Transverse colon (tissue), 4 donors: ENCODE results near the gene TMEM19. TPM values are rescaled to one million over a fixed set of nuclear protein-coding genes. Genes with fewer than 3 reads are reported as not detected.

Source experiments
- DNase-seq: peaks from one replicate; pipeline ENCODE4 v3.0.0-alpha.2; 2019
- H3K27ac ChIP-seq, 4 donors: fragments of 200-600 bp; sonication (generic); 2 replicates each; pipeline ENCODE4 v1.5.1; 2016 to 2018; ENCODE audit warnings: inconsistent platforms in 4 of 4
- H3K27me3 ChIP-seq: fragments of 200-600 bp; sonication (generic); 2 replicates; pipeline ENCODE4 v1.5.1; 2017; ENCODE audit warnings: inconsistent platforms
- H3K36me3 ChIP-seq, 4 donors: fragments of 200-600 bp; sonication (generic); 2 replicates each; pipeline ENCODE4 v1.5.1; 2017 to 2019; ENCODE audit warnings: inconsistent platforms in 4 of 4
- H3K4me1 ChIP-seq, 4 donors: fragments of 200-600 bp; sonication (generic); 2 replicates each; pipeline ENCODE4 v1.5.1; 2017 to 2020; ENCODE audit warnings: inconsistent platforms in 4 of 4
- H3K4me3 ChIP-seq, 4 donors: fragments of 200-600 bp; sonication (generic); 1 replicate in 1 of 4; 2 replicates in 3 of 4; pipeline versions ENCODE4 v1.5.1 to v1.6.1; 2017 to 2019; ENCODE audit warnings: inconsistent platforms in 4 of 4
- H3K9me3 ChIP-seq, 2 donors: fragments of 200-600 bp; sonication (generic); 2 replicates each; pipeline ENCODE4 v1.5.1; 2017 to 2019; ENCODE audit warnings: inconsistent platforms in 2 of 2
- CTCF ChIP-seq, 5 experiments: fragments of 200-600 bp in 3 of 5; fragments of 450-650 bp in 2 of 5; sonication (generic) in 3 of 5; IDR thresholded peaks; 1 replicate in 2 of 5; 2 replicates in 3 of 5; pipeline ENCODE4 v1.5.1; 2016 to 2017; ENCODE audit warnings: antibody characterized with exemption in 5 of 5, inconsistent platforms in 3 of 5, mild to moderate bottlenecking in 2 of 5, moderate library complexity in 1 of 5
- EP300 ChIP-seq: sonication (generic); formaldehyde crosslinking; IDR thresholded peaks from one replicate; pipeline ENCODE4 v1.6.1; 2017; ENCODE audit warnings: antibody characterized with exemption, low read depth
- POLR2A ChIP-seq: fragments of 450-650 bp; IDR thresholded peaks from one replicate; pipeline ENCODE4 v1.6.1; 2016; ENCODE audit warnings: antibody characterized with exemption, mild to moderate bottlenecking, moderate library complexity
- POLR2AphosphoS5 ChIP-seq, 3 donors: sonication (generic); formaldehyde crosslinking; IDR thresholded peaks; one replicate each; pipeline ENCODE4 v1.6.1; 2016; ENCODE audit warnings: antibody characterized with exemption in 3 of 3
- WGBS, 2 donors: methylation state at CpG; one replicate each; pipeline ENCODE4 v1.1.5; 2018; ENCODE audit warnings: low coverage in 1 of 2; 5-methylcytosine and 5-hydroxymethylcytosine counted together
- in situ Hi-C, 4 donors: fragments of 200-750 bp; cut with MboI; loops; one replicate each; pipeline versions ENCODE4 v1.15.0 to v1.15.1; 2017; ENCODE audit warnings: low sequenced_read_pairs in 3 of 4, low pct_ligation_motif_present in 1 of 4, low pct_unique_long_range_greater_than_20kb in 1 of 4
- intact Hi-C: fragments of 100-400 bp; cut with DNase I; formaldehyde crosslinking; loops from one replicate; pipeline ENCODE4 v1.15.1; 2023; ENCODE audit warnings: low total_unique reads
- total RNA-seq, 4 donors: library from RNA; depleted of rRNA; stranded (reverse); fragments of >200 nt; gene quantifications; one replicate each; pipeline ENCODE4 v1.1.0, GENCODE V29; 2016

Gene TMEM19
- total RNA-seq, 4 donors from 2014 or later = 7.9 to 41.1 (median 20.4) TPM

- 94 to 96% methylated on average over 2 of the region's 2 CpGs for WGBS, 2 donors
- H3K4me1 ChIP-seq = peaks cover 5 to 30% (median 16%) of the 10 kb centered on the region in 4 donors
- in situ Hi-C loops (no loop called here), intact Hi-C loops (no loop called here)
- no peaks in the 10 kb centered on the region for H3K27me3 ChIP-seq
- TF ChIP-seq POLR2AphosphoS5 (IDR thresholded peaks at IDR 0.05) = no peak
- no peak for TF ChIP-seq EP300
- no peak for TF ChIP-seq POLR2A
- no peak for TF ChIP-seq CTCF (IDR thresholded peaks at IDR 0.05)
- peaks cover 0 to 7% of the 10 kb centered on the region in 2 donors for H3K9me3 ChIP-seq
- DNase-seq = no peak
- H3K4me3 ChIP-seq = no peak overlapping the region
- peaks cover 0 to 37% (median 16%) of the 10 kb centered on the region in 4 donors for H3K36me3 ChIP-seq
- H3K27ac ChIP-seq = no peak overlapping the region
These were observed 32.7 kb upstream of the TMEM19 start for GRCh38 chr12:71653137-71653536.

- Histone ChIP-seq H3K27ac (no peak overlapping the region), H3K27me3 (no peaks in the 10 kb centered on the region), H3K4me3 (no peak overlapping the region), H3K4me1 (peaks cover 5 to 30% (median 16%) of the 10 kb centered on the region in 4 donors), H3K9me3 (peaks cover 0 to 7% of the 10 kb centered on the region in 2 donors), H3K36me3 (peaks cover 0 to 42% (median 22%) of the 10 kb centered on the region in 4 donors)
- no peak for DNase-seq
- in situ Hi-C loops (no loop called here), intact Hi-C loops (no loop called here)
- TF ChIP-seq POLR2AphosphoS5 (IDR thresholded peaks at IDR 0.05) (no peak), EP300 (no peak), POLR2A (no peak), CTCF (IDR thresholded peaks at IDR 0.05) (no peak)
- 50 to 96% methylated on average over 2 to 3 of the region's 3 CpGs for WGBS, 2 donors
These were observed 31.7 kb upstream of the TMEM19 start for GRCh38 chr12:71654200-71654599.

- 17 to 52% methylated on average over 1 of the region's 1 CpG for WGBS, 2 donors
- in situ Hi-C loops = no loop called here
- Histone ChIP-seq H3K9me3 (peaks cover 0 to 7% of the 10 kb centered on the region in 2 donors), H3K4me3 (no peak overlapping the region), H3K27ac (no peak overlapping the region), H3K27me3 (no peaks in the 10 kb centered on the region), H3K36me3 (peaks cover 0 to 54% (median 26%) of the 10 kb centered on the region in 4 donors), H3K4me1 (peaks cover 5 to 36% (median 18%) of the 10 kb centered on the region in 4 donors)
- DNase-seq = no peak
- TF ChIP-seq POLR2AphosphoS5 (IDR thresholded peaks at IDR 0.05) (no peak), POLR2A (no peak), EP300 (no peak), CTCF (IDR thresholded peaks at IDR 0.05) (no peak)
- intact Hi-C loops = no loop called here
These were observed 30.4 kb upstream of the TMEM19 start for GRCh38 chr12:71655495-71655894.

- H3K4me1 ChIP-seq = peaks cover 5 to 37% (median 19%) of the 10 kb centered on the region in 4 donors
- intact Hi-C loops = no loop called here
- no peaks in the 10 kb centered on the region for H3K27me3 ChIP-seq
- peaks cover 0 to 7% of the 10 kb centered on the region in 2 donors for H3K9me3 ChIP-seq
- no peak overlapping the region for H3K4me3 ChIP-seq
- no peak overlapping the region for H3K27ac ChIP-seq
- no peak for DNase-seq
- 86 to 100% methylated on average over 1 of the region's 1 CpG for WGBS, 2 donors
- TF ChIP-seq CTCF (IDR thresholded peaks at IDR 0.05) = no peak
- TF ChIP-seq POLR2A = no peak
- no peak for TF ChIP-seq EP300
- TF ChIP-seq POLR2AphosphoS5 (IDR thresholded peaks at IDR 0.05) = no peak
- in situ Hi-C loops = no loop called here
- H3K36me3 ChIP-seq = peaks cover 0 to 54% (median 26%) of the 10 kb centered on the region in 4 donors
These were observed 30.0 kb upstream of the TMEM19 start for GRCh38 chr12:71655907-71656306.
